ENCODE measurements around the gene CTRB1.

DNA sequence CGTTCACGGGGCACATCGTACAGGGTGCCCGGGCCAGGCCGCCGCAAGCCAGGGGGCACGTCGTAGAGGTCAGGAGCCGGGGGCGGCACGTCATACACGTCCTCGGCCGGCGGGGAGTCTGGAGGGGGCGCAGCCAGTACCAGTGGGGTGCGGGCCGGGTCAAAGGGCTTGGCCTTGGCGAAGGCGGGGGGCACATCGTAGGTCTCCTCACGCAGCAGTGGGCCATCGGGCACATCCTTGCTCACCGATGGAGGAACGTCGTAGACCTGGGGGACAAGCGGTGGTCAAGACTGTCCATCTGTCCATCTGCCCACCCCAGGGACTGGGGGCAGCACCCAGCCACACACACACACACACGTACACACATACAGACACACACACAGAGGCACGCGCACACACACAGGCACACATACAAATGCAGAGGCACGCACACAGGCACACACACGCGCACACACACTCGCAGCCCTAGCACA, 17.0 kb downstream of the CTRB1 start:
- TF ChIP-seq, protein P1, sequence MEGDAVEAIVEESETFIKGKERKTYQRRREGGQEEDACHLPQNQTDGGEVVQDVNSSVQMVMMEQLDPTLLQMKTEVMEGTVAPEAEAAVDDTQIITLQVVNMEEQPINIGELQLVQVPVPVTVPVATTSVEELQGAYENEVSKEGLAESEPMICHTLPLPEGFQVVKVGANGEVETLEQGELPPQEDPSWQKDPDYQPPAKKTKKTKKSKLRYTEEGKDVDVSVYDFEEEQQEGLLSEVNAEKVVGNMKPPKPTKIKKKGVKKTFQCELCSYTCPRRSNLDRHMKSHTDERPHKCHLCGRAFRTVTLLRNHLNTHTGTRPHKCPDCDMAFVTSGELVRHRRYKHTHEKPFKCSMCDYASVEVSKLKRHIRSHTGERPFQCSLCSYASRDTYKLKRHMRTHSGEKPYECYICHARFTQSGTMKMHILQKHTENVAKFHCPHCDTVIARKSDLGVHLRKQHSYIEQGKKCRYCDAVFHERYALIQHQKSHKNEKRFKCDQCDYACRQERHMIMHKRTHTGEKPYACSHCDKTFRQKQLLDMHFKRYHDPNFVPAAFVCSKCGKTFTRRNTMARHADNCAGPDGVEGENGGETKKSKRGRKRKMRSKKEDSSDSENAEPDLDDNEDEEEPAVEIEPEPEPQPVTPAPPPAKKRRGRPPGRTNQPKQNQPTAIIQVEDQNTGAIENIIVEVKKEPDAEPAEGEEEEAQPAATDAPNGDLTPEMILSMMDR (IDR thresholded peaks at IDR 0.05): no peak
- no peak for TF ChIP-seq POLR2A (IDR thresholded peaks at IDR 0.05)
